IPS-15b (cell line): Measurements from ENCODE around the gene IL1RN.

Experiments
- H3K27me3 ChIP-seq: one replicate; pipeline ENCODE4 v1.6.1; 2013; ENCODE audit warnings: low read length; ENCODE audit not compliant: control insufficient read depth, insufficient read depth
- H3K36me3 ChIP-seq: one replicate; pipeline ENCODE4 v1.6.1; 2013; ENCODE audit warnings: low read length; ENCODE audit not compliant: control insufficient read depth, insufficient read depth
- H3K4me1 ChIP-seq: one replicate; pipeline ENCODE4 v1.6.1; 2013; ENCODE audit warnings: mild to moderate bottlenecking, low read length; ENCODE audit not compliant: control insufficient read depth, insufficient read depth
- H3K4me3 ChIP-seq: one replicate; pipeline ENCODE4 v1.5.1; 2013; ENCODE audit warnings: low read depth, low read length
- H3K9ac ChIP-seq: one replicate; pipeline ENCODE4 v1.6.1; 2013; ENCODE audit warnings: low read depth, mild to moderate bottlenecking, low read length
- H3K9me3 ChIP-seq: one replicate; pipeline ENCODE4 v1.6.1; 2013; ENCODE audit warnings: mild to moderate bottlenecking, low read length; ENCODE audit not compliant: control insufficient read depth, insufficient read depth

IL1RN gene

DNA sequence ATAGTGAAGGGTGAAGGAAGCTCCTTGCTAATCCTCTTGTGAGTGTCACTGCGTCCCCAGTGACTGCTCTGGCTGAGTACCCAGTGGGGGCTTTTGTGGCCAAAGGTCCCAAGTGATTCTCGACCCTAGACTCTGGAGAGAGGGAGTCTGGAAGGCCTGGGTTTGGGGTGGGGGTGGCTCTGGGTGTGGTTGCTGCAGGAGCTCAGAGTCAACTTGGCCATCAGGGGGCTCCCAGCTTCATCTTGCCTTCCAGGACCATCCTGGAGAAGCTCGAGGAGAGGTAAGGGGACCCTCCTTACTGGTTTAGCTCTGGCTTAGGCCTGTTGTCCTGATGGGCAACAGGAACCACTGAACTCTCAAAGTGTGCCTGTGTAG, 47.0 kb downstream of the IL1RN start:
- no peaks in the 10 kb centered on the region for H3K9me3 ChIP-seq
- H3K4me3 ChIP-seq: no peak overlapping the region
- no peaks in the 10 kb centered on the region for H3K4me1 ChIP-seq
- H3K9ac ChIP-seq: no peak overlapping the region
- no peaks in the 10 kb centered on the region for H3K36me3 ChIP-seq
- H3K27me3 ChIP-seq: no peaks in the 10 kb centered on the region

DNA sequence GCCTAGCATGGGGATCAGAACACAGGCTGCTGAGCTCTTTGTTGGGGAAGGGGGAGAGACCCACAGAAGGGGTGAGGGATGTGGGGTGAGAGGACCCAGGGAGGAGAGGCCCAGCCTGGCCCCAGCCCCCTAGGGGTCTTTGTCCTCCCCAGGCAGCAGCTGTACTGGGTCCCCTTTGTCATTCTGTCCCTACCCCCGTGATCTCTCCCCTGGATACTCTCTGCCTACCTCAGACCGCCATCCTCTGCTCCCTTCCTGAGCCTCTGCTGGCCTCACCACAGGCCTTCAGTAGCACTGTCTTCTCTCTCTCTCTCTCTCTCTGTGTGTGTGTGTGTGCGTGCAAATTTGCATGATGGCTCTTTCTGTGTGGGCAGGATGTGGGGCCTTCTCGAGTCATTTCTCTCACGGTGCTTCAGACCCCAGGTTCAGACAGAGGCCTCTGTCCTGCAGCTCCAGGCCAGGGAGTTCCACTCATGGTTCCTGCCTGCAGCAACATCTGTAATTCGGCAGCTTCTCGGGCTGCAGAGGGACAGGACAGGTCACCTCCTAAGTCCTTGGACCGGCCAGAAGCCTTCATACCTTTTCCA, 47.7 kb downstream of the IL1RN start:
- H3K9ac ChIP-seq: no peak overlapping the region
- H3K9me3 ChIP-seq: no peaks in the 10 kb centered on the region
- H3K36me3 ChIP-seq: no peaks in the 10 kb centered on the region
- no peaks in the 10 kb centered on the region for H3K4me1 ChIP-seq
- no peak overlapping the region for H3K4me3 ChIP-seq
- no peaks in the 10 kb centered on the region for H3K27me3 ChIP-seq

DNA sequence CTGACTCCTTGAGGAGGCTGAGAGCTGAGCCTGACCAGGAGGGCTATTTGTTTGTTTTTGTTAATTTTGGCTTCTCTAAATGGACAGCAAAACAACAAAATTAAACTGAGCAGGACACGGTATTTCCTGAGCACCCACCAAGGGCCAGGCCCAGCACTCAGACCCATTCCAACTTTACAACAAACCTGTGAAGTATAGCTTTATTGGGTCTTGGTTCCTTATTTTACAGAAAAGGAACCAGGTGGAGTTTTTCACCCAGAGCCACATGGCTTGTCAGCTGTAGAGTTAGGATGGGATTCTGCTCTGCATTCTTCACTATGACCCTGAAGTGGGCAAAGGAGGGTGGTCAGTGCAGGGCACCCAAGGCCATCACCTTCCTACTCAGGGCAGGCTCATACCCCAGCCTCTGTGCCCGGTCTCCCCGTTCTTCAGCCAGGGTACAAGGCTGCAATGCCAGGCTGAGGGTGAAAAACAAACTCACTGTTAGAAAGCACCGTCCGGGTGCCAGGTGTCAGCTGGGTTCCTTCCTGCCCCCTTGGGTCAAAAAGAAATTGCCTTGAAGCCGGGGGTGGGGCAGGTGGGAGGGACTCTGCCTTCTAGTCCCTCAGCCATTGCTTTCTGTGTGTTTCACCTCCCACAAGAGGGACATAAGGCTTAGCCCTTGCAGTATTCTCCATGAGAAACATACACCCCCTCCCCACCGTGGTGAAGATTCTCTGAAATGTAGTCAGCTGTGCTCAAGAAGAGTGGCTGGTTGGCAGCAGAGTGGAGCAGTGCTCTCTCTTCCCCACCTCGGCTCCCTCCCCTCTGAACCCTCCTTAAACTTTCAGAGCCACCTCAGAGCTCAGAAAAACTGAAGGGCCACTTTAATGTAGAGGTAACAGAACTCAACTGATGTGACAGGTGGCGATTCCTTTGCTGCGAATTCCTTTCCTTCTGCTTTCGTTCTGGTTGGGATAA, 48.6 kb downstream of the IL1RN start:
- no peak overlapping the region for H3K4me3 ChIP-seq
- H3K9me3 ChIP-seq: no peaks in the 10 kb centered on the region
- H3K36me3 ChIP-seq: no peaks in the 10 kb centered on the region
- H3K27me3 ChIP-seq: no peaks in the 10 kb centered on the region
- H3K4me1 ChIP-seq: no peaks in the 10 kb centered on the region
- no peak overlapping the region for H3K9ac ChIP-seq

DNA sequence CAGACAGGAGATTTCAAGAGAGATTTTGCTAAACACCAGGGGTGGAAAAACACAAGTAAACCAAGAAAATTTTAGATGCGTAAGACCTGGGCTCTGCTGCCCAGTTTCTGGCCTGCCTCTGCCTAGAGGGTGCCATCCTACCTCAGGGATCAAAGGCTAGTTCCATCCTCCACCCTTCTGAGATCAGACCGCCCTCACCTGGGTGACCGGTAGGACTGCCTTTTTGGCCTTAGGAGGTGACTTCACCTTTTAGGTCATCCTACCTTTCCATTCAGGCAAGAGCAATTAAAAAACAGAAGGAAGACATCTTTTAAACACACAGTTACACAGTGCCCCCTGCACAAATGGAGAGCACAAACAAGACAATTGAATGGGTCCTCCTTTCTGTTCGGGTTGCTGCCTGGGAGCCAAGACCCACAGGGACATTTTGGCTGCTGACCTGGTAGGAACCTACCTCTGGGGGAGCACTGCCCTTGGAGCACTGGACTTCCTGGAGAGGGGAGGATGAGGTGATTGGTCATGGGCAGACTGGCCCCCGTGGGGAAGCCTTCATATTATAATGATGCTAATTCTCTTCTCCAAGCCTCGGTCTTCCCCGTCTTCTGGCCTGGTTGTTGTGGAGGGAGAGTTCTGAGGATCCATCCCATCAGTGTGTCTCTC, 49.4 kb downstream of the IL1RN start:
- Histone ChIP-seq H3K4me3 (no peak overlapping the region), H3K27me3 (no peaks in the 10 kb centered on the region), H3K36me3 (no peaks in the 10 kb centered on the region), H3K4me1 (no peaks in the 10 kb centered on the region), H3K9ac (no peak overlapping the region), H3K9me3 (no peaks in the 10 kb centered on the region)

DNA sequence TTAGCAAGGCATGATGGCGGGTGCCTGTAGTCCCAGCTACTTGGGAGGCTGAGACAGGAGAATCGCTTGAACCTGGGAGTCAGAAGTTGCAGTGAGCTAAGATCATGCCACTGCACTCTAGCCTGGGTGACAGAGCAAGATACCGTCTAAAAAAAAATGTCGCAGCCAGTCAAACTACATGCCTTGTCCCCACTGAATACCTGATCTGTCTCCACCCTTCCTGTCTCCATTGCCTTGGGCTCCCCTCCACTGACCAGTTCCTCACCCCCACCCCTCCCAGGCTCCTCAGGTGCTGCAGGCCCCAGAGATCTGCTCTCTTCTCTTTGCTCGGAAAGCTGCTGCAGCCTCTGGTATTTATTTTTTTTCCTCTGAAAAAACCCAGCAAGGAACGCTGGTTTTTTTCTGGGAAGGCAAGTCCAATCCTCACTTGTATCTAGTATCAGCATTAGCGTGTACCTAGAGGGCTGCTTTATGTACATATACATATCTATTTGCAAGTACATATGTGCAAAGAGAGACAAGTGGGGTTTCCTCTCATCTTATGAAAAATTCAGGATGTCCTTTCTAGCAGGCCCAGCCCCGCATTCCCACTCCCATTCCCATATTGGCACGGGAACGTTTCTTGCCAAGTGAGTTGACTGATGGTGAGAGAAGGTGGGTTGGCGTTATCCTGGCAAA, 50.8 kb downstream of the IL1RN start:
- H3K4me3 ChIP-seq: no peak overlapping the region
- H3K27me3 ChIP-seq: no peaks in the 10 kb centered on the region
- H3K9ac ChIP-seq: no peak overlapping the region
- H3K36me3 ChIP-seq: no peaks in the 10 kb centered on the region
- no peaks in the 10 kb centered on the region for H3K4me1 ChIP-seq
- no peaks in the 10 kb centered on the region for H3K9me3 ChIP-seq

DNA sequence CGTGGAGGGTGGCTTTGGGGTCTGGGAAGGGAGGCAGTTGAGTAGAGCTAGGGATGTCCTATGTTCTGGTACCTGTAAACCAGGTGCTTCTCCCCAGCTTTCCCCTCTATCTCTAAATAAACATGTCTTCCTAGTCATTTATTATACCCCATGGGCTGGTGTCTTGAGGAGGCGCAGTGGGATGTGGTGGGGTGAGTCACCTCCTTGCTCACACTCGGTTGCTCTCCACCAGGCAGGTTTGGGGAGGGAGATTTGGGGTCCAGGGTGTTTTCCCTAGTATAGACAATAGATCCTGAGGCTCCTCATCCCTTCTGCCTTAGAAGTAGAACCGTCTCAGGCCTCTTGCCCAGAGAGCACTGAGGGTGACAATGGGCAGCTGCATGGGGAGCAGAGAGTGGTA, 51.5 kb downstream of the IL1RN start:
- no peaks in the 10 kb centered on the region for H3K4me1 ChIP-seq
- H3K9me3 ChIP-seq: no peaks in the 10 kb centered on the region
- H3K27me3 ChIP-seq: peaks cover 2% of the 10 kb centered on the region
- H3K4me3 ChIP-seq: no peak overlapping the region
- no peaks in the 10 kb centered on the region for H3K36me3 ChIP-seq
- no peak overlapping the region for H3K9ac ChIP-seq

DNA sequence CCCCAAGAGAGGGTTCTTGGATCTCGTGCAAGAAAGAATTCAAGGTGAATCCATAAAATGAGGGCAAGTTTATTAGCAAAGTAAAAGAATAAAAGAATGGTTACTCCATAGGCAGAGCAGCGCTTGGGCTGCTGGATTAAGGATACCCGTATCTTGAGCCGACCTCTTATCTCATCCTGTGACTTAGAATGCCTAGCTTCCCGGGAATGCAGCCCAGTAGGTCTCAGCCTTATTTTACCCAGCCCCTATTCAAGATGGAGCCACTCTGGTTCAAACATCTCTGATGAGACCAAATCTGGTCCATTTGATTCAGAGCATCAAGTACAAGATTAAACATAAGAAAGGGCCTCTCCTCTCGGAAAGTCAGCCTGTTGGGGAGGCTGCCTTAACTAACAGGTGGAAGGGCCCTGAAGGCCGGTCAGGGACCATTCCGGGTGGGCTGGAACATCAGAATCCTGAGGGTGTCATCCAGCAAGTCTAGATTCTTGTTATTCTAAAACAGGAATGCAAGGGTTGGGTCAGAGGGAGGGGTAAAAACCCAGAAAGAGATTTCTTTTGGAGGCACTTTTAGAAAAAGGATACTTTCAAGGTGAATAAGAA, 52.1 kb downstream of the IL1RN start:
- H3K9ac ChIP-seq: no peak overlapping the region

DNA sequence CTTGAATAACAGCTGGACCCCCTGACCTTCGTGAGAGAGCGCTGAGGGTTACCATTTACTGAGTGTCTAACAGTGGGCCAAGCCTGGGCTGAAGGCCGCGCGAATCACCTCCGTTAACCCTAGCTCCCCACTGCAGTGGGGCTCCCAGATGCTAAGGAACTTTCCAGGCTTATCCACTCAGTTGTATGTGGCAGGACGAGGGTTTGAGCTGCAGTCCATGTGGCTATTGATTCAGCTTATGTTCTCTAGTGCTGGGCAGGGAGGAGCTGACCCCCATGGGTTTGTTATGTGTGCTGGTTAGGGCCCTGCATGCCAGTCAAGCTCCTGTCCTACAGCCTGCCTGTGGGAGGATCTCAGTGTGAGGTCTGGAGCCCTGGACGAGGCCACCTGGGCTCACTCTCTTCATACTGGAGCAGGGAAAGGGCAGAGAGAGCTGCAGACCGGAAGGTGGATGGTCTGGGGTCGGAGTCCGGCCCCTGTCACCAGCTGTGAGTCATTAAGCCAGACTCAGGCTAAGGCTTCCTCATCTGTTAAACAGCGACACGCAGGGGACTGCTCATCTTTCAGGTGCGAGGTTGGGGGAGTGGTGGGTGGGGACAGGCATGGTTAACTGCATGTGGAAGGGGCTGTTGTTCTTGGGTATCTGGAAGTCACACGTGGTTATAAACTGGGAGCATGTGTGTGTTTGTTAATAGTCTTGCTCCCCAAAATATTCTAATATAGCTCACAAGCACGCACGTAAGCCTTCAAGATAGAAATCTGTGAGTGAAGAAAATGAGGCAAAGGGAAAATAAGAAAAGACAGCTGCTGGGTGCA, 52.9 kb downstream of the IL1RN start:
- Histone ChIP-seq H3K9ac (no peak overlapping the region), H3K4me3 (no peak overlapping the region), H3K9me3 (no peaks in the 10 kb centered on the region), H3K36me3 (no peaks in the 10 kb centered on the region), H3K27me3 (peaks cover 2% of the 10 kb centered on the region), H3K4me1 (no peaks in the 10 kb centered on the region)

More for the DNA sequence above, 52.1 kb downstream of the IL1RN start:
- Histone ChIP-seq H3K27me3 (peaks cover 2% of the 10 kb centered on the region), H3K36me3 (no peaks in the 10 kb centered on the region), H3K4me1 (no peaks in the 10 kb centered on the region), H3K4me3 (no peak overlapping the region), H3K9me3 (no peaks in the 10 kb centered on the region)

DNA sequence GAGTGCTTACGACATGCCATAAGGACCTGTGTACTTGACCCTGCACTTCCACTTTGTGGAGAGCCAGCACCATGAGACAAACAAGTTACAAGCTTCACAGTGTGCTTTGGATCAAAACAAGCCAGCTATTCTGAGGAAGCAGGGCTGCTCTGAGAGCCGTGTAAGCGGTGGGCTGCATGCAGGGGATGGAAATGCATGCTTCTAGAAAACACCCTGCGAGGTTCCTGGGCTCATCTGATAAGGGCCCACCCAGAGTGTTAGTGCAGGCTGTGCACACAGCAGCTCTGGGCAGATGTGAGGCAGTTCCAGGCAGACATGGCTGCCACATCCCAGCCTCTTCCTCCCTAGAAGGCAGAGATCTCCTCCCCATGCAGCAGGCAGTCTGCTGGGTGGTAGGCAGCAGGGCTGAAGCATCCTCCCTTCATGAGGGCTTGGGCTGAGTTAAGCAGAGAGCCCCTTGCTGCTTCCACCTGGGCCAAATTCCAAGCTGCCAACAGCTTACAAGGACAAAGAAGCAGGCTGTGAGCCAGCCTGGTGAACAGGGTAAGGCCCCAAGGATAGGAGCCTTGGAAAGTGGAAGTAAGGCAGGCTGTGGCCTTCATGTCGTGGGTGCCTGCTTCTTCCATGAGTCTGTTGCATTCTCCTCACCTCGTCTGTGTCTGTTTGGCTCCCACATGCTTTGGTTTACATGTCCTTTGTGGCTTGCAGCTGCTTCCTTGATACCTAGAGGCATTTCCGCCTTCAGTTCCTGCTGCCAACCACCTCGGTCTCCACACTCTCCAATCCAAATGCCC, 54.1 kb downstream of the IL1RN start:
- Histone ChIP-seq H3K4me3 (no peak overlapping the region), H3K9me3 (no peaks in the 10 kb centered on the region), H3K4me1 (no peaks in the 10 kb centered on the region), H3K9ac (no peak overlapping the region), H3K36me3 (no peaks in the 10 kb centered on the region), H3K27me3 (peaks cover 2% of the 10 kb centered on the region)

DNA sequence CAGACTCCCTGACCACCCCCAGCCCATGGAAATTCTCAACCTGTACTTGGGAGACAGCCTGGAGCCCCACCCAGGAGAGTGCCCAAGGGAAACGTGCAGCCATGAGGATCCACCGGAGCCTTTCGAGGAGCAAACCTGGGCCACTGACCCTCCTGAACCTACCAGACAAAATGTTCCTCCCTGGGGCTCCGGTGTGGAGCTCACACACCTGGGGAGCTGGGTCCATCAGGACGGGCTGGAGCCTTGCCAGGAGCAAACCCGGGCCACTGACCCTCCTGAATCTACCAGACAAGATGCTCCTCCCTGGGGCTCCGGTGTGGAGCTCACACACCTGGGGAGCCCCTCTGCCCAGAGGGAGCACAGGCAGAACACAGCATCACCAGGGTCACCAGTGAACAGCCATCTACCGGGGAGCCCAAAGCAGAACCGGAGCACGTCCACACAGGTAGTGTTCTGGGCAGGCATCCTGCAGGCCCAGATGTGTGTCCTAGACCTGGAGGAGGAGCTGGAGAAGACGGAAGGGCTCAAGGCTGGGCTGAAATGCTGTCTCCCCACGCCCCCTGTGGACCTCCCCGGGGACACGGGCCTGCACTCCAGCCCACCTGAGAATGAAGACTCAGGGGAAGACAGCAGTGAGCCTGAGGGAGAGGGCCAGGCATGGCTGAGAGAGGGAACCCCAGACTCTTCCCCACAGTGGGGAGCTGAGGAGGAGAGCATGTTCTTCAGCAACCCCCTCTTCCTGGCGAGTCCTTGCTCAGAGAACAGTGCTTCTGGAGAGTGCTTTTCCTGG, 55.3 kb downstream of the IL1RN start:
- Histone ChIP-seq H3K4me1 (no peaks in the 10 kb centered on the region), H3K9me3 (no peaks in the 10 kb centered on the region), H3K4me3 (no peak overlapping the region), H3K36me3 (no peaks in the 10 kb centered on the region), H3K27me3 (peaks cover 2% of the 10 kb centered on the region), H3K9ac (no peak overlapping the region)
